ENCODE measurements around the gene LRPAP1. TPM values are rescaled to one million over a fixed set of nuclear protein-coding genes. Genes with fewer than 3 reads are reported as not detected.
"Not testable (repeated sequence)": the region's sequence is repeated elsewhere in the genome, so short reads cannot be mapped to it uniquely, and the experiment has no call there.

LRPAP1 gene
- total RNA-seq, 4 donors from 2014 or later, result 82.6 to 116 (median 109) TPM

- H3K27ac ChIP-seq, result no peak overlapping the region
- no peak for DNase-seq
- H3K36me3 ChIP-seq, result no peaks in the 10 kb centered on the region
- no peak for TF ChIP-seq CTCF (IDR thresholded peaks at IDR 0.05)
- H3K4me1 ChIP-seq, result no peaks in the 10 kb centered on the region
- H3K9me3 ChIP-seq, result no peaks in the 10 kb centered on the region
- no peak overlapping the region for H3K4me3 ChIP-seq
- H3K27me3 ChIP-seq, result no peaks in the 10 kb centered on the region
Observed at GRCh38 chr4:3563403-3563802, 31.2 kb upstream of the LRPAP1 start.

GRCh38 chr4:3562127-3562526, 29.9 kb upstream of the LRPAP1 start:
- not testable (repeated sequence) for H3K4me3 ChIP-seq, H3K27ac ChIP-seq, H3K27me3 ChIP-seq, H3K4me1 ChIP-seq, DNase-seq, H3K36me3 ChIP-seq, H3K9me3 ChIP-seq

GRCh38 chr4:3560465-3560864, 28.2 kb upstream of the LRPAP1 start:
- not testable (repeated sequence) for DNase-seq, H3K9me3 ChIP-seq, H3K36me3 ChIP-seq, H3K4me1 ChIP-seq, H3K27me3 ChIP-seq, H3K4me3 ChIP-seq, H3K27ac ChIP-seq

GRCh38 chr4:3559381-3560290, 27.4 kb upstream of the LRPAP1 start:
- H3K9me3 ChIP-seq, H3K27me3 ChIP-seq, DNase-seq, H3K36me3 ChIP-seq, H3K4me1 ChIP-seq, H3K4me3 ChIP-seq, H3K27ac ChIP-seq: not testable (repeated sequence)

- H3K9me3 ChIP-seq, H3K4me3 ChIP-seq, H3K27ac ChIP-seq, H3K27me3 ChIP-seq, H3K4me1 ChIP-seq, H3K36me3 ChIP-seq, DNase-seq: not testable (repeated sequence)
Observed at GRCh38 chr4:3558514-3558836, 26.3 kb upstream of the LRPAP1 start.

- not testable (repeated sequence) for H3K9me3 ChIP-seq, H3K27ac ChIP-seq, DNase-seq, H3K27me3 ChIP-seq, H3K4me3 ChIP-seq, H3K36me3 ChIP-seq, H3K4me1 ChIP-seq
Observed at GRCh38 chr4:3557676-3558513, 25.7 kb upstream of the LRPAP1 start.

GRCh38 chr4:3557088-3557492, 24.9 kb upstream of the LRPAP1 start:
- peak in 1 of 3 donors; percentile 57 for DNase-seq
- not testable (repeated sequence) for H3K4me3 ChIP-seq, H3K4me1 ChIP-seq, H3K27me3 ChIP-seq, H3K9me3 ChIP-seq, H3K36me3 ChIP-seq, H3K27ac ChIP-seq

GRCh38 chr4:3556244-3556867, 24.1 kb upstream of the LRPAP1 start:
- not testable (repeated sequence) for H3K27me3 ChIP-seq, H3K4me3 ChIP-seq, H3K4me1 ChIP-seq, DNase-seq, H3K36me3 ChIP-seq, H3K9me3 ChIP-seq, H3K27ac ChIP-seq

GRCh38 chr4:3555459-3556070, 23.3 kb upstream of the LRPAP1 start:
- H3K4me1 ChIP-seq, H3K36me3 ChIP-seq: not testable (repeated sequence)
- peak in 1 of 3 donors; percentile 17 for DNase-seq

GRCh38 chr4:3551366-3551765, 19.1 kb upstream of the LRPAP1 start:
- not testable (repeated sequence) for H3K36me3 ChIP-seq, H3K27me3 ChIP-seq, H3K27ac ChIP-seq, H3K9me3 ChIP-seq, H3K4me1 ChIP-seq, H3K4me3 ChIP-seq
- peak in 1 of 3 donors; percentile 13 for DNase-seq

More at GRCh38 chr4:3555459-3556070, 23.3 kb upstream of the LRPAP1 start:
- not testable (repeated sequence) for H3K27ac ChIP-seq, H3K9me3 ChIP-seq, H3K27me3 ChIP-seq, H3K4me3 ChIP-seq

- not testable (repeated sequence) for H3K4me3 ChIP-seq, H3K27me3 ChIP-seq, H3K9me3 ChIP-seq, H3K27ac ChIP-seq, H3K36me3 ChIP-seq, H3K4me1 ChIP-seq
- peak in 1 of 3 donors; percentile 9 for DNase-seq
Observed at GRCh38 chr4:3550792-3551325, 18.6 kb upstream of the LRPAP1 start.

- H3K4me1 ChIP-seq, H3K9me3 ChIP-seq, H3K36me3 ChIP-seq, H3K27ac ChIP-seq, H3K4me3 ChIP-seq, H3K27me3 ChIP-seq: not testable (repeated sequence)
- DNase-seq, result peak in 1 of 3 donors; percentile 17
Observed at GRCh38 chr4:3550041-3550440, 17.8 kb upstream of the LRPAP1 start.

- H3K4me1 ChIP-seq, H3K27ac ChIP-seq, H3K36me3 ChIP-seq, H3K9me3 ChIP-seq, H3K27me3 ChIP-seq, H3K4me3 ChIP-seq: not testable (repeated sequence)
- peak in 1 of 3 donors; percentile 9 for DNase-seq
Observed at GRCh38 chr4:3549694-3550001, 17.4 kb upstream of the LRPAP1 start.
